Activated T-helper 1 cell treated with anti-CD3 and anti-CD28 coated beads, Interleukin-2, amount 50 U/mL, for 16 hours (primary cell): Measurements from ENCODE around the gene TMCC3.

Experiments
- DNase-seq, 2 donors: peaks; one replicate each; pipeline ENCODE4 v3.0.0-alpha.2; 2020; ENCODE audit warnings: low read depth in 1 of 2, low spot score in 1 of 2

Gene TMCC3

GRCh38 chr12:94674051-94674451, 23.7 kb upstream of the TMCC3 start:
- no peak for DNase-seq

- no peak for DNase-seq
Measured at GRCh38 chr12:94673496-94673895, 23.1 kb upstream of the TMCC3 start.

DNA sequence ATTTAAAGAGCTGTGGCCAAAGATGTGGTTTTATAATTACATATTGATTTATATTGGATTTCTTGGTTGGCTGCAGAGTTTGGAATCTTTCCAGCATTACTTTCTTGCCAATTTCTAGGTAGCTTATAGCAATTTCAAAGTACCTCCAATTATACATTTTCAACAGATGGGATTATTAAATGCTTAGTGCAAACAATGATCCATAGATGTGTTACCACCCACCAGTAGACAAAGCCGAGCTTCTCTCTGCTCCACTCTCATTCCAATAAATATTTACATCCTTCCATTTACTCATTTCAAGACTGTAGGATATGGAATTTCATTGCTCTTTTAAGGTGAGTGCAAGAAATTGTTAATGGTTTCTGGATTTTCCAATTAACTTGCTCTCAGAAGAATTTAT, 21.6 kb upstream of the TMCC3 start:
- DNase-seq, result no peak

DNA sequence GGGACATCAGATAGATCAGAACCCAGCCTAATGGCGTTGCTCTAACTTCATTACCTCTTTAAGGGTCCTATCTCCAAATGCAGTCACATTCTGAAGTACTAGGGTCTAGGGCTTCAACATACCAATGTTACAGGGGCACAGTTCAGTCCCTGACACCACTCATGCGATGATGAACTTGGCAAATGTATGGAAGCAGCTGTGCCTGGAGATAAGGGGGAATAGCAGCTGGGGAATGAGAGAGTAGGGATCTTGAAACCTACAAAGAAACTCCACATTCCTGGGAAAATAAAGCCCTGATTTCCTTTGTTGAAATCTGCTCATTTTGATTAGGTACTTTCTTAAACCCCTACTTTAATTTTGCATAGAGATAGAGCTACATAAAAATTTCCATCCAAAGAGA, 20.5 kb upstream of the TMCC3 start:
- no peak for DNase-seq

- DNase-seq, result no peak
Measured at GRCh38 chr12:94670075-94670474, 19.7 kb upstream of the TMCC3 start.

DNA sequence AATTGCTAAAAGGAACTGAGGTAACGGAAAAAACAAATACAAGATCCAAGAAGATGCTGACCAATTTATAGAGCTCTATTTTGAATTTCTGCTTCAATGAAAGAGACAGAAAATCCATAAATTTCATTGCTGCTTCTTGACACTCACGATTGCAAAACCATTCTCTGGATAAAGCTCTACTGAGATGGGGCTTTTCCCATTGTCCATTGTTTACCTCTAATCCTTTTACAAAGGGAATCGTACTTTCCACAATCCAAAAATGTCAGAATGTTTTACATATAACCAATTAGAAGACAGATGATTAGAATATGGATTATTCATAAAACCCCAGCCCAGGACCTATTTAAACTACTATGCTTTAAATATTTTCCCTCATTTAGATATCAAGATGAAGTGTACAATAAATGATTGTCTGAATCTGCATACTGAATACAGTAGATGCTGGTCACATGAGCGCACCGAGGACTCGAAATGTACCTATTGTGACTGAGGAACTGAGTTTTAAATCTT, 16.7 kb upstream of the TMCC3 start:
- no peak for DNase-seq

- DNase-seq, result no peak
Measured at GRCh38 chr12:94666158-94666557, 15.8 kb upstream of the TMCC3 start.

DNA sequence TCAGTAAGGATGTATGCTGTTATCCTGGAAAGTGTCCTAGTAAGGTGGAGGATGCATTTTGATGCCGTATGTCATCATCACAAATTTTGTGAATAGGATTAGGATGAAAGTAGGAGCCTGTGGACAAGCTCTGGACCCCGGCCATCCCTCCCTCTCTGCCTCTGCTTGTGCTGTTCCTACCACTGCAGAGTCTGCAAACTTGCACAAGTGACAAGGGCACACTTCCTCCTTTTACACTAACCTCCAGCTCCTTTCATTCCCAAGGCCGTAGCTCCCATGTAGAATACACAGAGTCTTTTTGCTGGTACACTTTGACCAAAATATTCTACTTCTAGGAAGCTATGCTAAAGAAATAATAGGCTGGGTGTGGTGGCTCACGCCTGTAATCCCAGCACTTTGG, 13.3 kb upstream of the TMCC3 start:
- DNase-seq, result no peak

DNA sequence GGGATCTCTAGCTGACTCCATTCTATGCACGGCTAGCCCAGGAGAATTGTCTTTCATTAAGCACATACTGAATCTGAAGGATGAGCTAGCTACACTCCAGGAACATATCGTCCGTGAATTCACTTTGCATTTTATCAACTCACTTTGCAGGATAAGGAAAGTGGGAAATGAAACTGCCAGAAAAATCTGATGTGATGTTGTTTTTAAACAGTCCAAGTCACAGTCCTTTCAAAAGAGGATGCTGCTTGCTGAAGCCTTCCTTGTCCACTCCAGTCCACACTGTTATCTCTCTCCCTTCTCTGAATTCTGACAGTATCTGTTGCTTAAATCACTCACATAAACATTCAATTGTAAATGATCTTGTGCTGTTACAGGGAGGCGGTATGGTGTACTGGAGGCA, 12.7 kb upstream of the TMCC3 start:
- no peak for DNase-seq

GRCh38 chr12:94660436-94660835, 10.1 kb upstream of the TMCC3 start:
- no peak for DNase-seq

GRCh38 chr12:94659346-94659930, 9.1 kb upstream of the TMCC3 start:
- DNase-seq, result no peak

DNA sequence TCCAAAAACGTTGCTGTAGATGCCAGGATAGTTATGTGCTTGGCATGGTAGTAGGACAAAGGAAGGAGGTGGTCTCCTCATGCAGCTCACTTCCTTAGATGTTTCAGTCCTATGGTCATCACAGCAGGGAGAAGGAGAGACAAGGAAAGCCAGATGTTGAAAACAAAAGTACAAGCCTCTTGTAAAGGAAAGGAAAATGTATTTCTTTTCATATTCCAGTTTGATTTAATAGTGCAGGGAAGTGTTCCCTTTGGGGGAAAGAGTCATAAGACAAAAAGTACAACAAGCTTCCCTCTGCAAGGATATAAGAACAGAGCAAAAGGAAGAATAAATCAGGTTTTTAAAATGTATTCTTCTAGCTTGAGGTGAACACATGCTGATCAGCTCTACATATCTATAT, 8.6 kb upstream of the TMCC3 start:
- DNase-seq, result no peak

DNA sequence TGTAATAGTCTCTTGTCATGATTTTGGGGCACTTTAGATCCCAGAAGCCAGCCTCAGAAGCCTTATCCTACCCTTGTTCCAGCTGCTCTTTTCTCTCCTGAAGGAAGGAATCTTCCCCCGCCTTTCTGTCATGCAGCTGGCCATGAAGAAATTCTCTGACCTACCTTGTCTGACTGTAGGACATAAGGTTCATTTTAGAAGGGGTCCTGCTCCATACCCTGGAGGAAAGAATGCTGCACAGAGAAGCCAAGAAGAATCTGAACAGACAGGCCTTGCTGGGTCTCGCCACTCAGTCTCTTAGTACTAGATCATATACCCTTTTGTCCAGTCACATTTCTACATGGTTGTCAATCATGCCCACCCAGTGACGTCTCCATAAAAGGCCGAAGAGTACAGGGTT, 6.2 kb upstream of the TMCC3 start:
- DNase-seq, result no peak

GRCh38 chr12:94649349-94650142, 811 bp downstream of the TMCC3 start:
- no peak for DNase-seq

DNA sequence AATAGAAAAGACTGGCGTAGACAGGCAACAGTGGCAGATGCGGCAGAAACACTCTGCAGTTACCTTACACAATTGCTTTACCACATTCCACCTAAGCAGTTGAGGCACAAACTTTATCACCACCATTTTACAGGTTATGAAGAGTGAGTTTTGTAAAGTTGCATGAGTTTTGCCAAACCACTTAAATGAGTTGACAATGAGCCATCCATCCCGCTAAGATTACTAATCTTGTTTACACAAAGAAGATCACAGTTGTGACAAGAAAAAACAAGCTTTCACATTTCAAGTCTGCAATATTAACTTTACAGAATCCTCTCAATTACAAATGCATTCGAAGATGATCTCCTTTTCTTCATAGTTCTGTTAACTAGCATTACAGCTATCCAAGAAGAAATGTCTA, 1.8 kb downstream of the TMCC3 start:
- DNase-seq, result no peak

GRCh38 chr12:94644141-94644979, 6.0 kb downstream of the TMCC3 start:
- no peak for DNase-seq

- no peak for DNase-seq
Measured at GRCh38 chr12:94643606-94644005, 6.8 kb downstream of the TMCC3 start.

DNA sequence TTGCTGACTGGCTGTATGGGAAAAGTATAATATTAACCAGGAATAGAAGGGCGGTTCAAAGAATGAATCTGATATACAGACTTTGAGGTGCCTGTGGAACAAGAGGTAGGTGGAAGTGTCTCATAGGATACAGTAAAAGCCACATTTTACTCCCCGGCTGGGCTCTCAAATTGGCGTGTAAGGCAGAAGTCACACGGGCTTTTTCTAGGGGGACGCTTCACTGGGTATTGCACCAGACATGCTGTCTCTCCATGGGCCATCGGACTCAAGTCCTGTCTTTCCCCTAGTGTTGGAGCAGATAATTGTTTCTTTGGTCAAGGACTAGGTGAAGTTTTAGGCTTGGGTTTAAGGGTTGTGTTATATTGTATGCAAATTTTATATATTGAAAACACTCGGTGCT, 9.1 kb downstream of the TMCC3 start:
- no peak for DNase-seq

DNA sequence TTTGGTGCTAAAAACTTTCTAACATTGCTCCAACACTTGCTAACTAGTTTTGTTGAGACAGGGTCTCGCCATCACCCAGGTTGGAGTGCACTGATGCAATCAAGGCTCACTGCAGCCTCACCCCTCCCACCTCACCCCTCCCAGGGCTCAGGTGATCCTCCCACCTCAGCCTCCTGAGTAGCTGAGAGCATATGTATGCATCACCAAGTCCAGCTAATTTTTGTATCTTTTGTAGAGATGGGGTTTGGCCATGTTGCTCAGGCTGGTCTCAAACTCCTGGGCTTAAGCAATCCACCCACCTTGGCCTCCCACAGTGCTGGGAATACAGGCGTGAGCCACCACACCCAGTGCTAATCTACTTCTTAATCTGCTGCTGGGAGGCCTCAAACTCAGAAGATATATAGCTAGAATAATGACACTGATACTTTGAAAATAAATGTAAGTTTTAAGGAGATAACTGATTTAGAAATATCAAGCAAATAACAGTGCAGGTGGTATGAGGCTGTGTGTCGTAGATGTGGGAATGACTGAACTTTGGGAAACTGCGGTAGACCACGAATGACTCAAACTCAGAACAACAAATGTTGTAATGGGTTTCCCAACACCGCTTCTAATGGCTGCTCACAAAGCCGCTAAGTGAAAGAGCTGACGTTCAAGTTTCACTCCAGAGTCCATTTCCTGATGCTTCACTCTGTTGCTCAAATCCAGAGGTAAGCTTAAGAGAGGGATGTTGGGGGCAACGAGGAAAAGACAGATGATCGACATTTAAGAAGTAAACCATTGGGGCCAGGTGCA, 10.0 kb downstream of the TMCC3 start:
- DNase-seq, result no peak

- no peak for DNase-seq
Measured at GRCh38 chr12:94638521-94638920, 11.8 kb downstream of the TMCC3 start.
